Thyroid gland (tissue), 4 donors: ENCODE results near the gene HIPK2.

Experiments used
- CTCF ChIP-seq, 6 experiments: fragments of 200-600 bp in 3 of 6; fragments of 450-650 bp in 3 of 6; sonication (generic) in 3 of 6; IDR thresholded peaks; one replicate each; pipeline ENCODE4 v1.5.1; 2016 to 2019; ENCODE audit warnings: antibody characterized with exemption in 6 of 6, mild to moderate bottlenecking in 2 of 6, inconsistent platforms in 1 of 6, moderate library complexity in 1 of 6
- POLR2A ChIP-seq, 2 donors: fragments of 450-650 bp; IDR thresholded peaks; one replicate each; pipeline ENCODE4 v1.6.1; 2017; ENCODE audit warnings: antibody characterized with exemption in 2 of 2, mild to moderate bottlenecking in 2 of 2, moderate library complexity in 1 of 2

DNA sequence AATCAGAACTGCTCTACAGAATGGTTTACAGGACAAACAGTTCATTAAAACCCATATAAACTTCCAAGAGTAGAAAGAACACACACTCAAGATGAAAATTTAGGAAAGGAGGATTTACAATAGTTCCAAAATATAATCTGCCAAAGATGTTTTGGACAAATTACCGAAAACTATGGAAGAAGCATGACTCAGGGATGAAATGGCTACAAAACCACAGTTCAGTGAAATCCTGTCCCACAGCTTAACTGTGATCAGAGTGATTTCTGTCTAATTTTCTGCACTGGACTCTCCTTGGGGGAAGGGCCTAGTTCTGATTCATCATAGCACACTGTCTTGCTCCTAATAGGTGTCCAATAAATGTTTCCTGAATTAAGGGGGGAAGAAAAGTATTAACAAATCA lies 82.2 kb downstream of the HIPK2 start:
- TF ChIP-seq CTCF (IDR thresholded peaks at IDR 0.05), result no peak
- TF ChIP-seq POLR2A (IDR thresholded peaks at IDR 0.05), result no peak
